ENCODE data around the gene SNRPF. TPM values are rescaled to one million over a fixed set of nuclear protein-coding genes. Genes with fewer than 3 reads are reported as not detected.
"Not testable (repeated sequence)": the region's sequence is repeated elsewhere in the genome, so short reads cannot be mapped to it uniquely, and the experiment has no call there.

The SNRPF gene
- 10 to 100 TPM in 1 of 4 donors, 1 to 10 TPM in 3; 6.1 to 11.8 (median 8.3) TPM for total RNA-seq

GRCh38 chr12:95858451-95859343 lies at the start of gene SNRPF:
Gene SNRPF (plus strand): TSS chr12:95858952. CDS start chr12:95859074, 122 bp downstream.
- Histone ChIP-seq H3K27ac (peak within 1 kb of the TSS in 2 of 3 donors; percentile 68 to 76), H3K9me3 (no peaks in the 10 kb centered on the region), H3K36me3 (peaks cover 0 to 12% of the 10 kb centered on the region in 2 donors), H3K27me3 (no peaks in the 10 kb centered on the region), H3K4me3 (replicated peaks in 1 of 3) (peak within 1 kb of the TSS; percentile 33 to 80 (median 37)), H3K4me1 (peaks cover 14 to 17% of the 10 kb centered on the region in 2 donors)
- peak; percentile 94 to 96 for DNase-seq
- intact Hi-C loops (cut with DNase I) = no loop called here
- TF ChIP-seq CTCF (IDR thresholded peaks at IDR 0.05) = peak in 4 of 6 experiments; percentile 17 to 30 (median 24)
- peak in 1 of 2 donors; percentile 56 for TF ChIP-seq POLR2A (IDR thresholded peaks at IDR 0.05)
- 1% methylated on average over 47 to 49 of the region's 54 CpGs for WGBS, 2 donors

- 88 to 92% methylated on average over 7 of the region's 7 CpGs for WGBS, 2 donors
- TF ChIP-seq CTCF (IDR thresholded peaks at IDR 0.05) = no peak
- Histone ChIP-seq H3K9me3 (no peaks in the 10 kb centered on the region), H3K36me3 (no peaks in the 10 kb centered on the region), H3K27me3 (no peaks in the 10 kb centered on the region), H3K27ac (no peak overlapping the region), H3K4me3 (replicated peaks in 1 of 3) (no peak overlapping the region), H3K4me1 (no peaks in the 10 kb centered on the region)
- intact Hi-C loops (cut with DNase I) = no loop called here
- no peak for DNase-seq
Measured at GRCh38 chr12:95809000-95809680, 49.6 kb upstream of the SNRPF start.

- no peaks in the 10 kb centered on the region for H3K27me3 ChIP-seq
- no peak overlapping the region for H3K4me3 ChIP-seq (replicated peaks in 1 of 3)
- H3K27ac ChIP-seq = no peak overlapping the region
- WGBS, 2 donors = 89 to 93% methylated on average over 2 of the region's 2 CpGs
- no peaks in the 10 kb centered on the region for H3K9me3 ChIP-seq
- TF ChIP-seq POLR2A (IDR thresholded peaks at IDR 0.05) = no peak
- TF ChIP-seq CTCF (IDR thresholded peaks at IDR 0.05) = no peak
- no peaks in the 10 kb centered on the region for H3K36me3 ChIP-seq
- no peak for DNase-seq
- intact Hi-C loops (cut with DNase I) = loop anchor here (5.0 to 10.0 kb wide), 2 partner anchors 183 to 226 kb away; no protein-coding TSS in a partner anchor
- no peaks in the 10 kb centered on the region for H3K4me1 ChIP-seq
Measured at GRCh38 chr12:95810411-95810810, 48.3 kb upstream of the SNRPF start.

GRCh38 chr12:95812155-95812554 lies 46.6 kb upstream of the SNRPF start:
- not testable (repeated sequence) for H3K4me1 ChIP-seq; H3K36me3 ChIP-seq; DNase-seq; H3K4me3 ChIP-seq (replicated peaks in 1 of 3); H3K27me3 ChIP-seq; H3K27ac ChIP-seq; H3K9me3 ChIP-seq
- intact Hi-C loops (cut with DNase I) = loop anchor here (5.0 to 10.0 kb wide), 2 partner anchors 185 to 227 kb away; no protein-coding TSS in a partner anchor
- 94% methylated on average over 4 of the region's 4 CpGs for WGBS, 2 donors

- intact Hi-C loops (cut with DNase I) = loop anchor here (10.0 kb wide), 1 partner anchor 231 kb away; no protein-coding TSS in a partner anchor
- no peaks in the 10 kb centered on the region for H3K36me3 ChIP-seq
- H3K27me3 ChIP-seq = no peaks in the 10 kb centered on the region
- no peaks in the 10 kb centered on the region for H3K4me1 ChIP-seq
- no peak overlapping the region for H3K27ac ChIP-seq
- DNase-seq = no peak
- WGBS, 2 donors = 54 to 55% methylated on average over 5 of the region's 5 CpGs
- no peaks in the 10 kb centered on the region for H3K9me3 ChIP-seq
- H3K4me3 ChIP-seq (replicated peaks in 1 of 3) = no peak overlapping the region
- TF ChIP-seq POLR2A (IDR thresholded peaks at IDR 0.05) (no peak), CTCF (IDR thresholded peaks at IDR 0.05) (peak in 5 of 6 experiments; percentile 32 to 75 (median 66))
Measured at GRCh38 chr12:95815632-95816212, 43.0 kb upstream of the SNRPF start.
